Activated CD4-positive, alpha-beta T cell treated with anti-CD3 and anti-CD28 coated beads, Interleukin-2, amount 50 U/mL, for 4 hours (primary cell): ENCODE measurements around the gene GRM7.

Experiments used
- DNase-seq, 2 experiments: peaks; one replicate each; pipeline ENCODE4 v3.0.0-alpha.2; 2020

Gene GRM7

GRCh38 chr3:7683426-7683825, 822.5 kb downstream of the GRM7 start:
- no peak for DNase-seq

GRCh38 chr3:7684182-7684715, 823.3 kb downstream of the GRM7 start:
- DNase-seq: no peak

- DNase-seq: no peak
These were observed 826.7 kb downstream of the GRM7 start for GRCh38 chr3:7687428-7688147.

GRCh38 chr3:7692866-7693265, 832.0 kb downstream of the GRM7 start:
- no peak for DNase-seq

- no peak for DNase-seq
These were observed 833.1 kb downstream of the GRM7 start for GRCh38 chr3:7693976-7694375.

- DNase-seq: no peak
These were observed 834.1 kb downstream of the GRM7 start for GRCh38 chr3:7695049-7695448.

- DNase-seq: no peak
These were observed 835.4 kb downstream of the GRM7 start for GRCh38 chr3:7696320-7696719.

- DNase-seq: no peak
These were observed 836.6 kb downstream of the GRM7 start for GRCh38 chr3:7697548-7697947.

GRCh38 chr3:7700539-7700938, 839.6 kb downstream of the GRM7 start:
- no peak for DNase-seq

- DNase-seq: no peak
These were observed 840.1 kb downstream of the GRM7 start for GRCh38 chr3:7700977-7701376.

- DNase-seq: no peak
These were observed 846.3 kb downstream of the GRM7 start for GRCh38 chr3:7707187-7707586.

- DNase-seq: no peak
These were observed 848.6 kb downstream of the GRM7 start for GRCh38 chr3:7709376-7710082.

- no peak for DNase-seq
These were observed 849.4 kb downstream of the GRM7 start for GRCh38 chr3:7710284-7710683.

- no peak for DNase-seq
These were observed 852.8 kb downstream of the GRM7 start for GRCh38 chr3:7713724-7714123.

GRCh38 chr3:7720649-7721297, 859.9 kb downstream of the GRM7 start:
- DNase-seq: no peak

GRCh38 chr3:7721869-7722268, 861.0 kb downstream of the GRM7 start:
- DNase-seq: no peak

GRCh38 chr3:7728566-7729519, 867.9 kb downstream of the GRM7 start:
- no peak for DNase-seq

- no peak for DNase-seq
These were observed 873.0 kb downstream of the GRM7 start for GRCh38 chr3:7733933-7734332.

GRCh38 chr3:7734456-7734855, 873.5 kb downstream of the GRM7 start:
- no peak for DNase-seq

GRCh38 chr3:7737263-7737662, 876.3 kb downstream of the GRM7 start:
- no peak for DNase-seq

- DNase-seq: no peak
These were observed 878.8 kb downstream of the GRM7 start for GRCh38 chr3:7739754-7740153.

- DNase-seq: no peak
These were observed 879.5 kb downstream of the GRM7 start for GRCh38 chr3:7740458-7740857.

- DNase-seq: no peak
These were observed 883.9 kb downstream of the GRM7 start for GRCh38 chr3:7744850-7745249.
